Measurements from ENCODE around the gene ABCC1.

Gene ABCC1

DNA sequence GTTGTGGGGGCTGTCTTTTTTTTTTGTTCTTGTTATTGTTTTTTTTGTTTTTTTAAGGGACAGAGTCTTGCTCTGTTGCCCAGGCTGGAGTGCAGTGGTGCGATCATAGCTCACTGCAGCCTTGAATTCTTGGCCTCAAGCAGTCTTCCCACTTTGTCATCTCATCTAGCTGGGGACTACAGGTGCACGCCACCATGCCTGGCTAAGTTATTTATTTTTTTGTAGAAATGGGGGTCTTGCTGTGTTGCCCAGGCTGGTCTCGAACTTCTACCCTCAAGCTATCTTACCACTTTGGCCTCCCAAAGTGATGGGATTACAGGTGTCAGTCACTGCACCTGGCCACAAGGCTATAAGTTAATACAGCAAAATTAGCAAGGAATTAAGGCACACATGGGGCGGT lies 101.7 kb downstream of the ABCC1 start:
- DNase-seq, result no peak

DNA sequence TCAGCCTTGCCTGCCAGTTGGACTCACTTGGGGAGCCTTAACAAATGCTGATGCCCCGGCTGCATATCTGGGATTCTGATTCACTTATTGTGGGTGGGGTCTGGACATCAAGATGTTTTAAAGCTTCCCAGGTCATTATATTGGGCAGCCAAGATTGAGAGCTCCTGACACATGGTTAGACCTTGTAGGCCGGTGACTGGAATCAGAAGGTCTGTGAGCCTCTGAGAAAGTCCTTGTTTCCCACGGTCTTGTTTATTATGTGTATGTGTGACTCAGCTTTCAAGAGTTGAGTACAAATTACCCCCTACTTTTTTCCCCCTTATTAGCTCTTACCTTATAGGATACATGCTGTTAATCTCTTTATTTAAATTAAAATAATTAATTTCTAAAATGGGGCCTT lies 103.5 kb downstream of the ABCC1 start:
- DNase-seq, result no peak

DNA sequence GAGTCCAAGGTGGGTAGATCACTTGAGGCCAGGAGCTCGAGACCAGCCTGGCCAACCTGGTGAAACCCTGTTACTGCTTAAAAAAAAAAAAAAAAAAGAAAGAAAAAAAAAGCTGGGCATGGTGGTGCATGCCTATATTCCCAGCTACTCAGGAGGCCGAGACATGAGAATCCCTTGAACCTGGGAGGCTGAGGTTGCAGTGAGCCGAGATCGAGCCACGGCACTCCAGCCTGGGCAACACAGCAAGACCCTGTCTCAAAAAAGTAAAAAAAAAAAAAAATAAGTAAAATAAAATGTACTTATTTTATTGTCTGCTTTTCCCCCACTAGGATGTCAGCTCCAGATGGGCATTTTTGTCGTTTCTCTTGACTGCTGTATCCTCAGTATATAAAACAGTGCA lies 107.7 kb downstream of the ABCC1 start:
- no peak for DNase-seq

DNA sequence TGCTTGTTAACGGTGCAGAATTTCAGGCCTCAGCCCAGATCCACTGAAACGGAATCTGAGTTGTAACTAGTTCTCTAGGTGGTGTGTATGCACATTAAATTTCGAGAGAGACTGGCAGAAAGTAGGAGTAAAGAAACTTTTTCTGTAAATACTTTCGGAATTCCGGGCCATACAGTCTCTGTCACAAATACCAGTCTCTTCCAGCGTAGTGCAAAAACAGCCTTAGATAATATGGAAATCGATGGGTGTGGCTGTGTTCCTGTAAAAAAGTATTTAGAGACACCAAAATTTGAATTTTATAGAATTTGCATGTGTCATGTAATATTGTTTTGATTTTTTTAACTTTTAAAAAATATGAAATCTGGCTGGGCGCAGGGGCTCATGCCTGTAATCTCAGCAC lies 109.7 kb downstream of the ABCC1 start:
- DNase-seq, result no peak

DNA sequence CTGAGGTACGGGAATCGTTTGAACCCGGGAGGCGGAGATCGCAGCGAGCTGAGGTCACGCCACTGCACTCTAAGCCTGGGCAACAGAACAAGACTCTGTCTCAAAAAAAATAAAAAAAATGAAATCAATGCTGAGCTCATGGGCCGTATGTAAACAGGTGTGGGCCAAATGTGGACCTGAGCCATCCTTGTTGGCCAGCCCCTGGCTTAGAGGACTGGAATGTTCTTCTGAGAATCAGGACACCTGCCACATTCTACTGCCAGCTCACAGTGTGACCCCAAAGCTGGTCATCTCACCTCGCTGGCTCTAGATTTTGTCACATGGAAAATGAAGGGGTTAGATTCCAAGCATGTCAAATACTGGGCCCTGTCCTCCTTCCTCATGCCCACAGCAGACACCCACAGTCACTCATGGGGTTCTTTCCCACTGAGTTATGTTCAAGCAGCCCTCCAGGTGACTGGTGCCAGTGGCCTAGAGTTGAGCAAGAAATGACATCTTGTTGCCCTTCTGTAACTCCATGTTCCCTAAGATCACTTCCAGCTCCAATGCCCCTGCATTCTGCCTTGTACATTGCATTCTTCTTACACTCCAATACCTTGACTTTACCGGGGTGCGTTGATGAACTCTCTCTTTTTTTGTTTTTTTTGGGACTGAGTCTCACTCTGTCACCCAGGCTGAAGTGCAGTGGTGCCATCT lies 110.6 kb downstream of the ABCC1 start:
- DNase-seq, result no peak

DNA sequence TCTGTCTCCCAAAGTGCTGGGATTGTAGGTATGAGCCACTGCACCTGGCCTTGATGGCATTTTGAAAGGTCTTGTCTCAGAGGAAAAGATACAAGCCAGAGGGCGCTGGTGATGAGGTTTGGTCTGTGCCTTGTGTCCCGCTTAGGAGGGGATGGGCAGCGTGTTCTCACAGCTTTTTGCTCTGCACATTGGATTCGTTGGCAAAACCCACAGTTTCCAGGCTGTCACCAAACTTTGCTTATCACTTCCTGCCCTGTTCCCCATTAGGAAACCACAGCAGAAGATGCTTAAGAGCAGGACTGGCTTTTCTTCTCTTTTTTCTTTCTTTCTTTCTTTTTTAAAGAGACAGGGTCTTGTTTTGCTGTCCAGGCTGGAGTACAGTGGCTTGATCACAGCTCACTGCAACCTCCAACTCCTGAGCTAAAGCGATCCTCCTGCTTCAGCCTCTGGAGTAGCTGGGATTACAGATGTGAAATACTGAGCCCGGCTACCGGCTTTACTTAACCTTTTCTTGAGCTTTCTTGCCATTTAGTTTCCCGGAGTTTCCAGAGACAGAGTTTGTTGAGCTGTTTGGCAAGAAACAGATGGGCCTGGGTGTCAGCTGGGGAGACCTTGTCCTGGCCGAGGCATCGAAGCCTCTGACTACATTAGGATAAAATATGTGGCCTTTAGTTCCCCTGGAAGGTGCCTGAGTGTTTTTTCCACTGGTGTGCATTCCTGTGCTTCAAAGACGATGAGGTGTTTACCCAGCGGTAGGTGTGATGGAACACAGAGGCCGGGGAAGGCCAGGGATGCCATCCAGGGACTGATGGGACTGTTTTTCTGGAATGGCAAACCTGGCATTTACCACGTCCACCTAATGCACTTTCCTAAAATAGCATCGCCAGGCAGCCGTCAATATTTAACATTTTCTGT lies 112.9 kb downstream of the ABCC1 start:
- no peak for DNase-seq

DNA sequence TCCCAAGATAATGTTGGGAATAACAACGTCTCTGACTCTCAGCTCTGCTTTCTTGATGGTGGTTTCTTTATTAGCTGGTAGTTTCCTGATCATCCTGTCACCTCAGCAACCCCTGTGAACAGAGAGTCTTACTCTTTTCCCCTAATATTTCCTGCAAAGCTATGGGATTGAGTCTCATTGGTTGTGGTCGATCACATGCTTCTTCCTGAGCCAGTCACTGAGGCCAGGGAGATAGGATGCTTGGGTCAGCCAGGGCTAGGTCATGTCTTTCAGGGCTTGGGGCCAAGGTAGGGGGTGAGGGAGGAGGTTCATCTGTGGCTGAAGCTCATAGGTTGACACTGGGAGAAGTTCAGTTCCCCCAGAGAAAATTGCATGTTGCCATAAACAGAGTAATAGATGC lies 114.3 kb downstream of the ABCC1 start:
- no peak for DNase-seq

DNA sequence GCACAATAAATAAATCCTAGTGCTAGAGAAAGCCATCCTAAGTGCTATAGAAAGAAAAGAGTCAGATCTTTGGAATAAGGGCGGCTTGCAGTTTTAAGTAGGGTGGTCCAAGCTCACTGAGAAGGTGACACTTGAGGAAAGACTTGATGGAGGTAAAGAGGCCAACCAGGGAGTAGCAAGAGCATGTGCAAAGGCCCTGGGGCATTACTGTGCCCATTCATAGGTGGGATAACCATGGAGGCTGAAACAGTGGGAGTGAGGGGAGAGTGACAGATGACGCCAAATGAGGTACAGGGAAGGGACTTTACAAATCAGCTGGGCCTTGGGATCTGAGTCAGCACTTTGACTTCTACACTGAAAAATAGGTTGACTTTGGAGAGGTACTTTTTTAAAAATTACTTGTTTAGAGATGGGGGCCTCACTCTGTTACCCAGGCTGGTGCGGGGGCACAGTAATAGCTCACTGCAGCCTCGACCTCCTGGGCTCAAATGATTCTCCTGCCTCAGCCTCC lies 115.5 kb downstream of the ABCC1 start:
- no peak for DNase-seq

DNA sequence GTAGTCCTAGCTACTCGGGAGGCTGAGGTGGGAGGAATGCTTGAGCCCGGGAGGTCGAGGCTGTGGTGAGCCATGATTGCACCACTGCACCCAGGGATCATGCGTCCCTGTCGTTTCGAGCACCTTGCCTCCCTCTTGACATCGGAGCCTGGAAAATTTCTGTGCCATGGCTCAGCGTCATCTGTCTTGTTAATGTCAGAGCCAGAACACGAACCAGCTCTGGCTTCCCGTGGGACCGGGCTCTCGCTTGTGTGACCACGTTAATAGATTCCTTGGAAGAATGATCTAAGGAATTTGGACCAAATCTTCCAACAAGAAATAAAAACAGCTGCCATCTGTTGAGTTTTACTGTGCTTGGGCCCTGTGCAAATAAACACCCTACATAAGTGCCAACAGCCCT lies 117.7 kb downstream of the ABCC1 start:
- DNase-seq, result no peak

DNA sequence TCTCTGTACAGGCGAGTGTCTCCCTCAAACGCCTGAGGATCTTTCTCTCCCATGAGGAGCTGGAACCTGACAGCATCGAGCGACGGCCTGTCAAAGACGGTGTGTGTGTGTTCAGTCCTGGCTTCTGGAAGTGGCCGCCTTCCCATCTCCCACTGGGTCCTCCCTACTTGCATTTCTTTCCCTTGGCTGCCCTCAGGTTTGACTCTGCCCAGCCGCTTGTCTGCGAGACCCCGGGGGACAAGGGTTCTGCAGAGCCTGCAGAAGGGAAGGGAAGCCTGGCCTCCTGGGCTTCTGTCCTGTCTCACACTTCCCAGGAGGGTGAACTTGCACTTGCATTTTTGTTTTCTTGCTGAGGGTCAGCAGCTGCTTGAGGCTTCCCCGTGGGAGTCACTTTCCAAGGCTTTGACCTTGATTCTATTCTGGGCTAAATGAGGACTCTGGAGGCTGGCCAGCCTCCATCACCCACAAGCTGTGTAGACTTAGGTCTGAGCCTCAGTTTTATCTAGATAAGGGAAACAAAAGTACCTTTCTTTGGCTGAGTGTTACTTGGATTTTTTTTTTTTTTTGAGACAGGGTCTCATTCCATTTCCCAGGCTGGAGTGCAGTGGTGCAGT lies 122.3 kb downstream of the ABCC1 start:
- DNase-seq, result no peak

DNA sequence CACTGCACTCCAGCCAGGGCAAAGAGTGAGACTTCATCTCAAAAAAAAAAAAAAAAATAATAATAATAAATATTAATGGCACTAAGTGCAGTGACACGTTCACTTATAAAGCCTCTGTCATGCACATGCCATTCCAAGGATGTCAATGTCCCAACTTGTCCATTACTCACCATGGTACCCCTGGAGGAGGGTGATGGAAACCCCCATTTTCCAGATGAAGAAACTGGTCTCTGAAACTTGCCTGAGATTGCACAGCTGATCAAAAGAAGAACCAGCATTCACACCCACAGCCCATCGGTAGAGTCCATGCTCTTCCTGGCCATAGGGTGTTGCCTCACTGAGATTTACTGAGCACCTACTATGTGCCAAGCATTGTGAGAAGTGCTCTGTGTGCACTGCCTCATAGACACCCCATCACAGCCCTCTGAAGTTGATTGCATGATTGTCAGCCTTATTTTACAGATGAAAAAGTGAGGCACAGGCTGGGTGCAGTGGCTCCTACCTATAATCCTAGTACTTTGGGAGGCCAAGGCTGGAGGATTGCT lies 123.7 kb downstream of the ABCC1 start:
- no peak for DNase-seq

DNA sequence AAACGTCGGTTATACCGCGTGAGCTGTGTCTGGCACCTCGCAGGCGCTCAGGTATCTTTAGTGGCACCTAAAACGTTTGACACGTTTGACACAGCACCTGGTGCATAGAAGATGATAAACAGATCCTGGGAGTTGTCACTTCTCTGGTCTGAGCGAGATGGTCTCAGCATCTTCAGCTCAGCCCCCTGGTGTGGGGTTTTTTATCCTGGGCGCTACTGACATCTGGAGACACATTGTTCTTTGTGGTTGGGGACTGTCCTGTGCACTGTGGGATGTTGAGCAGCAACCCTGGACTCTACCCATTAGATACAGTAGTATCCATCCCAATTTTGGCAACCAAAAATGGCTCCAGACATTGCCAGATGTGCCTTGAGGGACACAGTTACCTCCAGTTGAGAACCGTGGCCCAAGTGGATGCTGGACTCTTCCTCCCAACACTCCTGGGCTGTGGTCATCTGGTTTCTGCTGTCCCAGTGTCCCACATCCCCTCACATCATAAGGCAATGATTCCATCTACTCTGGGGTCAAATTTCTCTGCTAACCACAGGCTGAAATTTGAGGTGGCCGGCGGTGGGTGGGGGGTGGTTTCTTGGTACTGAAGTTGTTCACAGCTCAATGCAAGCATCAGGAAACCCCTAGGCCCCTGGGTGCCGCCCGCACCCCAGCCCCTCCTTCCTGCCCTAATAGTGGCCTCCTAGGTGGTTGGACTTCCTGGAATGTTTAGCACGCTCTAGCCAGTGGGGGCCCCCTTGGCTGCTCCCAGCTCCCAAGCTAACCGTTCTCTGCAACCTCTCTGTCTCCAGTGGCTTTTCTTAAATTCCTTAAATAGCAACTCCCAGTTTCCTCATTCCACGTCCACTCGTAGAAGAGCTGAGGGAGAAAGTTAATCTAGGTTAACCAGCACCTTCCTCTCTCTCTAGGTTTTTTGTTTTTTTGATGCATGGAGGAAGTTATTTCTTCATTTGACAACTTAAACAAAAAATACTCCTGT lies 124.8 kb downstream of the ABCC1 start:
- no peak for DNase-seq

DNA sequence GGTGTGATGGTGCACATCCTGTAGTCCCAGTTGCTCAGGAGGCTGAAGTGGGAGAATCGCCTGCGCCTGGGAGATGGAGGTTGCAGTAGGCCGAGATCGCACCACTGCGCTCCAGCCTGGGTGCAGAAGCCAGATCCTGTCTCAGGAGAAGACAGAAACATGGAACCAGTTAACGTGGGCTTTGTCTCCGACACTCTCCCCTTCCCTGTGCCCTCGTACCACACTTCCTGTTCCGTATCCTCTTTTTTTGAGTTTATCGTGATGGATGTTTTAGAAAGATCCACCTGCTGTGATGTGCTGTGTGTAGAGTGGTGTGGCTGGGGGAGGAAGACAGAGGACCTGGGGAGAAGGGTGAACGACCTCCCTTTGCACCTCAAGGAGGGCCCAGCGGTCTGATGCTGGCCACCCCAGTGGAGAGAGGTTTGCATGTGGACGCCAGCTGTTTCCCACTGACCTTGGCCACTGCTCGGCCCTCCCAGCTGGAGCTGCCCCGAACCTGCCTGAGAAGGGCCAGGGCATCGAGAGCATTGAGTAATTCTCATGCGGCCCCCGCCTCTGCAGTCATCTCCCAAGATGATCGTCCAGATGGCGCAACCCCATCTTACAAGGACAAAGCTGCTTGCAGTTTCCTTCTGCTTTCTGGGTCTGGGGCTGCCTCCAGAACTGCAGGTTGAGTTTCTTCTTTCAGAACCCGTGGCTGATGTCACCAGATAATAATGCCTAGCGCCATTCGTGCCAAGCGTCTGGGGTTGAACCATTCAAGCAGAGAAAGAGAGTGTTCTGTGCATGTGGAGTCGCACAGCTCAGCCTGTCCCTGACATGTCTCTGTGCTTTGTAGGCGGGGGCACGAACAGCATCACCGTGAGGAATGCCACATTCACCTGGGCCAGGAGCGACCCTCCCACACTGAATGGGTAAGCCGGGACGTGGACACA lies 126.3 kb downstream of the ABCC1 start:
- DNase-seq, result no peak

DNA sequence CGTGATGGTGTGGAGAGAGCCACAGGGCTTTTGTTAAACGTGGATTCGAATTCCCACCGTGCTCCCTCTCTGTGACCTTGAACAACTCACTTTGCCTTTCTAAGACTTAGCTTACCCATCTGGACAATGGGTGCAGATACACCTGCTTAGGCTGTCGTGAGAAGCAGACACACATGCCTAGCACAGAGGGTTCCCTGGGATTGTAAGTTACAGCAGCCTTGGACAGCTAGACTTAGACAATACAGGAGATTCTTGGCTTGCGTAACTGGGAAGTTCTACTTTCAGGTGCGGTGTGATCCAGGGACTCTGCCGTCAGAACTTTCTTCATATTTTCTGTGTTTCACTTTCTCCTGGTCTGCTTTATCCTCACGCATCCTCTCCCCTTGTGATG lies 127.0 kb downstream of the ABCC1 start:
- no peak for DNase-seq

DNA sequence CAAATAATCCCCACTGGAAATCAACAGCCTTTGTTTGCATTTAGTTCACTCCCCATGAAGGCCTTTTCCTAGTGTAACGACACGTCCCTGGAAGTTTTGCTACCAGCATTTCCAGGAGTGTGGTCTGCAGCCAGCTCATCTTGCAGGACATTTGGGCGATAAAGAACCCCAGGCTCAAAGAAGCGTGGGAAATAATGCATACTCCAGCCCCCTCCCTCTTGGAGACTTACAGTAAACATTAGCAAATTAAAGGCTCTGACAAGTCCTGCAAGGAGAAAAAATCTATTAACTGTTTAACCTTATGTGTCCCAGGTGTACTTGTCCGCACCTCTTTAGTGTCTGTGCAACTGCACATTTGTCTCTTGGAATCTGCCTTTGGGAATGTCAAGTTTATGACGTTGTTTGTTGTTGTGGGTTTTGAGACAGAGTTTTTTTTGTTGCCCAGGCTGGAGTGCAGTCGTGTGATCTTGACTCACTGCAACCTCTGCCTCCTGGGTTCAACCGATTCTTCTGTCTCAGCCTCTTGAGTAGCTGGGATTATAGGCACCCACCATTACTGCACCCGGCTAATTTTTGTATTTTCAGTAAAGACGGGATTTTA lies 131.1 kb downstream of the ABCC1 start:
- no peak for DNase-seq

DNA sequence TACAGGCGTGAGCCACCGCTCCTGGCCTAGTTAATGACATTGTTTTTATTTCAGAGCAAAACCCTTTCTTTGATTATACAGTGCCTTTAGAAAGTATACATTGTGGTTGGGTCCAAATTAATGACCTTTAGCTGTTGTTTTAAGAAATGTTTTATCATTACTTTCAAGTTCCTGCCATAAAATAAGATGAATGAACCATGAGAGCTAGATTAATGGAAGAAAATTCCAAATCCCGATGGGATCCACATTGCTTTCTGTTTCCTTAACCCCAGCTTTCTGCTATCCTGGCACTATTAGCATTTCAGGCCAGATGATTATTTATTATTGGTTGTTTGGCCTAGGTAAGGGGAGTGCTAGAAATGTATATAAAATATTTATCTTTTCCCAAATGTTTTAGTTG lies 131.7 kb downstream of the ABCC1 start:
- no peak for DNase-seq

DNA sequence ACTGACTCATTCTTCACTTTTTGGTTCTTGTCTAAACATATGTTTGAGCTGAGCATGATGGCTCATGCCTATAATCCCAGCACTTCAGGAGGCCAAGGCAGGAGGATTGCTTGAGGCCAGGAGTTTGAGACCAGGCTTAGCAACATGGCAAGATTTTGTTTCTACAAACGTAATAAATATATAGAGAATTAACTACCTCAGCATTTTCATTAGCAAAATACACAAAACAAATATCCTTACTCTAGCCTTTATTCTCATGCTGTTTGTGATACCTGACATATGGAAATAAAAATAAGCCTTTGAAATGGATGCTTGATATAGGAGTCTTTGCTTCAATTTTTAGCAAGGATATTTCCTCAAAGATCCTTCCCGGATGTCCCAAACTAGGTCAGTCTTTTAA lies 132.8 kb downstream of the ABCC1 start:
- no peak for DNase-seq

DNA sequence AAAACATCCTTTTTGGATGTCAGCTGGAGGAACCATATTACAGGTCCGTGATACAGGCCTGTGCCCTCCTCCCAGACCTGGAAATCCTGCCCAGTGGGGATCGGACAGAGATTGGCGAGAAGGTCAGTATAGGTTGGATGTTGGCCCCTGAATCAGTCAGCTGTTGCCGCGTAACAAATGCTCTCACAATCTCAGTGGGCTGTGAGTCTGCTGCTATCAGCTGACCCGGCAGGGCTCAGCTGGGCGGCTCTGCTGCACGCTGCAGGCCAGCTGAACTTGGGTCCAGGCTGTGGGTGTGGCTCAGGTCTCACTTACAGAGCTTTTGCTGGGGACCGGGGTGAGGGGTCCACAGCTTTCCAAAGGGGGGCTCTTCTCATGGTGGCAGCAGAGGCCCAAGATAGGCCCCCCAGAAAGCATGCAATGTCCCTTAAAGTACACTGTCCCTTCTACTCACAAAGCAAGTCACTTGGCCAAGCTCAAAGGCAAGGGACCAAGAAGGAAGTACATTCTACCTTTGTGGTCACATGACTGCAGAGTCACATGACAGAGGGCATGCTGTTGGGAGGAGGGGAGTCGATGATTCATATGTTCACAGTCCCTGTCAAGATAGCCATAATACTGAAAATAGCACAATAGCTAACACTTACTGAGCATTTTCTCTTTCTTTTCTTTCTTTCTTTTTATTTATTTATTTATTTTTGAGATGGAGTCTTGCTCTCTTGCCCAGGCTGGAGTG lies 134.2 kb downstream of the ABCC1 start:
- no peak for DNase-seq

DNA sequence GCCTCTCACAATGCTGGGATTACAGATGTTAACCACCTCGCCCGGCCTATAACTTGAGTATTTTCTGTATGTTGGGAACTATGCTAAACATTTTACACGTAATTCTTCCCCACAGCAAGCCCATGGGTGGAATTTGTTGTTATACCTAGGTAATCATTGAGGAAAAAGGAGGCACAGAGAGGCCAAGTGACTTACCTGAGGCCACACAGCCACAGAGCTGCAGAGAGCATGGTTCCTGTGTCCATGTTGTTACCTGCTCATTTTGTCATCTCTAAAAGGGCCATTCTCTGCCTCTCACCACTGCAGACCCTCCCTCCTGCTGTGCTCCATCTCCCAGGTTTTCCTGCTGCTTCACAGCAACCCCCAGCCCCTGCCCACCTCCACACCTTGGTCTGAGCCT lies 135.5 kb downstream of the ABCC1 start:
- no peak for DNase-seq

Measured in NCI-H1436 (cell line).